ENCODE measurements around the gene DDX41.

DDX41 gene

GRCh38 chr5:177510567-177511053 lies 6.2 kb downstream of the DDX41 start:
- Histone ChIP-seq H3K27ac (ENCODE audit: low read length) (no peak overlapping the region), H3K9me3 (ENCODE audit: control insufficient read depth, low read depth, low read length) (no peaks in the 10 kb centered on the region), H3K4me1 (ENCODE audit: control insufficient read depth, low read depth, low read length) (no peaks in the 10 kb centered on the region), H3K9ac (ENCODE audit: low read length) (no peak overlapping the region), H3K4me3 (ENCODE audit: low read length) (no peak overlapping the region), H3K36me3 (ENCODE audit: control insufficient read depth, low read depth, low read length) (peaks cover 54% of the 10 kb centered on the region), H3K27me3 (ENCODE audit: control insufficient read depth, insufficient read depth, low read length) (no peaks in the 10 kb centered on the region)

GRCh38 chr5:177509991-177510566 lies 6.7 kb downstream of the DDX41 start:
- Histone ChIP-seq H3K4me1 (ENCODE audit: control insufficient read depth, low read depth, low read length) (no peaks in the 10 kb centered on the region), H3K9me3 (ENCODE audit: control insufficient read depth, low read depth, low read length) (no peaks in the 10 kb centered on the region), H3K27ac (ENCODE audit: low read length) (no peak overlapping the region), H3K4me3 (ENCODE audit: low read length) (no peak overlapping the region), H3K9ac (ENCODE audit: low read length) (no peak overlapping the region), H3K36me3 (ENCODE audit: control insufficient read depth, low read depth, low read length) (peaks cover 49% of the 10 kb centered on the region), H3K27me3 (ENCODE audit: control insufficient read depth, insufficient read depth, low read length) (no peaks in the 10 kb centered on the region)

DNA sequence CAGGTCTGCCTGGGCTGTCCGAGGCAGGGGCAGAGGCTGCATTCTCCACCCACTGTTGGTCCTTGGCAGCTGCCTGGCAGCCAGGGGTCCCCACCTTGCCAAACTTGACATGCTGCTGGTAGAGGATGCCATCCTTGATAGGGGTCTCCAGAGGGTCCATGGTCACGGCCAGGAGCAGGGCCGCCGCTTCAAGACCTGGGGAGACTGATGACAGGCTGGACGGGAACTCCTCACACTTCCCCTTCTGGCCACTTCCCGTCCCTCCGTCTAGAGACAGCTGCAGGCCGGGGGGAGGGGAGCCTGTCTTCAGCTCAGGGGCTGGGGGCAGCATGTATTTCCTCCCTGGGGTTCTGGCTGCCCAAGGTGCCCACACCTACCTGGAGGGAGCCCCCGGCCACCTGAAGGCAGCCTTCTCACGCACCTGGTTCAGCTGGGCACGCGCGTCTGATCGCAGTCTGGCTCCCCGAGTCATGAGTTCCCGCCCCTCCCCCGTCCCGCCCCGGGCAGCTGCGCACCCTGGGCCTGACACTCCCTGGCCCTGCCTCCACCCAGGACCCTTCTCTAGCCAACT lies 7.3 kb downstream of the DDX41 start, which contains the start of gene DOK3:
DOK3 (minus strand) TSS at position 446 of the 571 bp plus-strand sequence; CDS start at position 160, 286 bp downstream.
- no peak within 1 kb of the TSS for H3K4me3 ChIP-seq (ENCODE audit: low read length)

DNA sequence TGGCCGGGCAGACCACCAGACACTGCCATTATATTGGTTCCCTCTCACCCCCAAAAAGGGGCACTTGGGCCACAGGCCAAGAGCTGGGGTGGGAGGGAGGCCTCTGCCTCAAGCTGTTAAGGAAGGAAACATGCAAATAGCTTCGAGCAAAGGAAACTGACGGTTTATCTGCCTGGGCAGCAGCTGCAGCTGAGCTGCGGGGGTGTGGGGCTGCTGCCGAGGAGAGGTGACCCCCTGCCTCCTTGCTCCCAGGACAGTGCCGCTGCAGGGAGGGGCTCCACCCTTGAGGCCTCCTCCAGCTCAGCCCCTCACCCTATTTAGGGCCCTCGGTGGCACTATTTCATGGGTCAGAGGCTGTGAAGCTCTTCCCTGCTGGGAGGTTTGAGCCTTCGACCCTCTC lies 7.9 kb downstream of the DDX41 start:
- no peaks in the 10 kb centered on the region for H3K4me1 ChIP-seq (ENCODE audit: control insufficient read depth, low read depth, low read length)

More for the DNA sequence above, 7.3 kb downstream of the DDX41 start, which contains the start of gene DOK3:
- Histone ChIP-seq H3K9me3 (ENCODE audit: control insufficient read depth, low read depth, low read length) (no peaks in the 10 kb centered on the region), H3K27me3 (ENCODE audit: control insufficient read depth, insufficient read depth, low read length) (no peaks in the 10 kb centered on the region), H3K36me3 (ENCODE audit: control insufficient read depth, low read depth, low read length) (peaks cover 43% of the 10 kb centered on the region), H3K9ac (ENCODE audit: low read length) (no peak within 1 kb of the TSS), H3K4me1 (ENCODE audit: control insufficient read depth, low read depth, low read length) (no peaks in the 10 kb centered on the region), H3K27ac (ENCODE audit: low read length) (no peak within 1 kb of the TSS)

DNA sequence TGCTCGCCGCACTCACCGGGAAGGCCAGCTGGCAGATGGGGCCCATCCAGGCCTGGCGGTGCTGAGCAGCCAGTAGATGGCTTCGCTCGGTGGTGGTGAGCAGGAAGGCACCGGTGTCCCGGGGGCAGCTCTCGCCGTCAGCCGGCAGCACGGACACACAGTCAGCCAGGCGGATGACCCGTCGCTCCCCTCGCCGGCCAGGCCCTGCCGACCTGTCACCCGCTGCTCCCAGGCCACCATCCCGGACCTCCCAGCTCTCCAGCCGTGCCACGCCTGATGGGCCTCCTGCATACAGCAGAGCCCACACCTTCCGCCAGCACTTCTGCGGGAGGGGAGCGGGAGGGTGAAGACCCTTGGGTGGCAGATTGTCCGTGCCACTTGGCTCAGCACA lies 8.5 kb downstream of the DDX41 start:
- Histone ChIP-seq H3K4me1 (ENCODE audit: control insufficient read depth, low read depth, low read length) (no peaks in the 10 kb centered on the region), H3K36me3 (ENCODE audit: control insufficient read depth, low read depth, low read length) (peaks cover 31% of the 10 kb centered on the region), H3K27me3 (ENCODE audit: control insufficient read depth, insufficient read depth, low read length) (no peaks in the 10 kb centered on the region), H3K9ac (ENCODE audit: low read length) (no peak overlapping the region), H3K4me3 (ENCODE audit: low read length) (no peak overlapping the region), H3K27ac (ENCODE audit: low read length) (no peak overlapping the region), H3K9me3 (ENCODE audit: control insufficient read depth, low read depth, low read length) (no peaks in the 10 kb centered on the region)

More for the DNA sequence above, 7.9 kb downstream of the DDX41 start:
- Histone ChIP-seq H3K36me3 (ENCODE audit: control insufficient read depth, low read depth, low read length) (peaks cover 37% of the 10 kb centered on the region), H3K9me3 (ENCODE audit: control insufficient read depth, low read depth, low read length) (no peaks in the 10 kb centered on the region), H3K9ac (ENCODE audit: low read length) (no peak overlapping the region), H3K4me3 (ENCODE audit: low read length) (no peak overlapping the region), H3K27ac (ENCODE audit: low read length) (no peak overlapping the region), H3K27me3 (ENCODE audit: control insufficient read depth, insufficient read depth, low read length) (no peaks in the 10 kb centered on the region)

DNA sequence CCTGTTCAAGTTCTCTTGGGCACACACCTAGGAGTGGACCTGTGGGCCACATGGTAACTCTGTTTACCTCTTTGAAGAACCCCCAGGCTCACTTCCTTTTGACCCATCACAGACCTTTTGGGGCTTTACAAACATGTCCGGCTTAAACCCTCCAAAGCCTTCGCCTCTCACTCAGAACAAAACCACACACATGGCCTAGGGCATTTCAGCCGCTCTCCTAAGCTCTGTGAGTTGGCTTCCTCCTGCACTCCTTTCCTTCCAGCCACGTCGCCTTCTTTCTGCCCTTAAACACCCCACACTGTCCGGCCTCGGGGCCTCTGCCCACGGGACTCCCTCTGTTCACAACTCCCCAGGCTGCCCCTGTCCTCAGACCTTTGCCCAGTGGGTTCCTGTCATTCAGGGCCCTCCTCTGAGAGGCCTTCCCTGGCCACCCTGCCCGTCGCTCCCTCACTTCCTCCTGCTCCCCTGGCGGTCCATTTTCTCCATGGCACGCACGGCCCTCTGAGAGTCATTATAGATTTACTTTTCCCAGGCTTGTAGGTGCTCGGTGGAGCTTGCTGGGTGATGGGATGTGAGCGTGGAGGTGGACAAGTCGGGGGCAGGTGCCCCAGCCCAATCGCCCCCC lies 9.1 kb downstream of the DDX41 start:
- Histone ChIP-seq H3K4me1 (ENCODE audit: control insufficient read depth, low read depth, low read length) (no peaks in the 10 kb centered on the region), H3K4me3 (ENCODE audit: low read length) (no peak overlapping the region), H3K9ac (ENCODE audit: low read length) (no peak overlapping the region), H3K27me3 (ENCODE audit: control insufficient read depth, insufficient read depth, low read length) (no peaks in the 10 kb centered on the region), H3K27ac (ENCODE audit: low read length) (no peak overlapping the region), H3K9me3 (ENCODE audit: control insufficient read depth, low read depth, low read length) (no peaks in the 10 kb centered on the region), H3K36me3 (ENCODE audit: control insufficient read depth, low read depth, low read length) (peaks cover 26% of the 10 kb centered on the region)

DNA sequence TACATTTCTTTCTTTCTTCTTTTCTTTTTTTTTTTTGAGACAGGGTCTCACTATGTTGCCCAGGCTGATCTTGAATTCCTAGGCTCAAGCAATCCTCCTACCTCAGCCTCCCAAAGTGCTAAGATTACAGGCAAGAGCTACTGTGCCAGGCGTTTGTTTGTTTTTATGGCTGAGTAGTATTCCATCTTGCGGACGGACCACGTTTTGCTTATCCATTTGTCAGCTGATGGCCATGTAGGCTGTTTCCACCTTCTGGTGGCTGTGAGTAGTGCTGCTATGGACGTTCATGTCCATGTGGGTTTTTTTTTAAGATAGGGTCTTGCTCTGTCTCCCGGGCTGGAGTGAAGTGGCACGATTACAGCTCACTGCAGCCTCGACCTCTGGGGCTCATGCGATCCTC lies 9.6 kb downstream of the DDX41 start:
- Histone ChIP-seq H3K9me3 (ENCODE audit: control insufficient read depth, low read depth, low read length) (no peaks in the 10 kb centered on the region), H3K36me3 (ENCODE audit: control insufficient read depth, low read depth, low read length) (peaks cover 21% of the 10 kb centered on the region), H3K27ac (ENCODE audit: low read length) (no peak overlapping the region), H3K9ac (ENCODE audit: low read length) (no peak overlapping the region), H3K27me3 (ENCODE audit: control insufficient read depth, insufficient read depth, low read length) (no peaks in the 10 kb centered on the region), H3K4me3 (ENCODE audit: low read length) (no peak overlapping the region), H3K4me1 (ENCODE audit: control insufficient read depth, low read depth, low read length) (no peaks in the 10 kb centered on the region)

DNA sequence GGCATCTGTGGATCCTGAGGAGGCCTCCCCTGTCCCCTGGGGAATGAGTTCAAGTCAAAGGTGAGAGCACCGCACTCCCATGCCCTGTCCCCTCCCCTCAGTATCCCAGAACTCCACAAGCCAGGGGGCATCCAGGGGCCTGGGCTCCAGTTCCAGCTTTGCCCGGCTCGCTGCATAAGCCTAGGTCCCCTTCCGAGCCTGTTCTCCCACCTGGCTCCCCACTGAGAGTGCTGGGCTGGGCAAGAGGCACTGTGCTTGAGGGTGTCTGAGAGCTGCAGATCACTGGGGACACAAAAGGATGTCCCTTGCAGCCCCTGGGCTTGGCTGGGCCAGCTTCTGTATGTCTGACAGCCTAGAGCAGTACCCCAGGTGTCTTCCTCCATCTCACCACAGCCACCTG lies 11.7 kb downstream of the DDX41 start:
- no peak overlapping the region for H3K27ac ChIP-seq (ENCODE audit: low read length)
- no peak overlapping the region for H3K9ac ChIP-seq (ENCODE audit: low read length)
- peaks cover 10% of the 10 kb centered on the region for H3K4me1 ChIP-seq (ENCODE audit: control insufficient read depth, low read depth, low read length)

GRCh38 chr5:177504086-177505056 lies 12.4 kb downstream of the DDX41 start:
- peaks cover 10% of the 10 kb centered on the region for H3K4me1 ChIP-seq (ENCODE audit: control insufficient read depth, low read depth, low read length)
- H3K4me3 ChIP-seq (ENCODE audit: low read length) = no peak overlapping the region
- no peak overlapping the region for H3K9ac ChIP-seq (ENCODE audit: low read length)
- H3K27me3 ChIP-seq (ENCODE audit: control insufficient read depth, insufficient read depth, low read length) = peaks cover 6% of the 10 kb centered on the region
- no peaks in the 10 kb centered on the region for H3K9me3 ChIP-seq (ENCODE audit: control insufficient read depth, low read depth, low read length)
- H3K27ac ChIP-seq (ENCODE audit: low read length) = no peak overlapping the region
- no peaks in the 10 kb centered on the region for H3K36me3 ChIP-seq (ENCODE audit: control insufficient read depth, low read depth, low read length)

More for the DNA sequence above, 11.7 kb downstream of the DDX41 start:
- Histone ChIP-seq H3K36me3 (ENCODE audit: control insufficient read depth, low read depth, low read length) (no peaks in the 10 kb centered on the region), H3K27me3 (ENCODE audit: control insufficient read depth, insufficient read depth, low read length) (no peaks in the 10 kb centered on the region), H3K9me3 (ENCODE audit: control insufficient read depth, low read depth, low read length) (no peaks in the 10 kb centered on the region), H3K4me3 (ENCODE audit: low read length) (no peak overlapping the region)

DNA sequence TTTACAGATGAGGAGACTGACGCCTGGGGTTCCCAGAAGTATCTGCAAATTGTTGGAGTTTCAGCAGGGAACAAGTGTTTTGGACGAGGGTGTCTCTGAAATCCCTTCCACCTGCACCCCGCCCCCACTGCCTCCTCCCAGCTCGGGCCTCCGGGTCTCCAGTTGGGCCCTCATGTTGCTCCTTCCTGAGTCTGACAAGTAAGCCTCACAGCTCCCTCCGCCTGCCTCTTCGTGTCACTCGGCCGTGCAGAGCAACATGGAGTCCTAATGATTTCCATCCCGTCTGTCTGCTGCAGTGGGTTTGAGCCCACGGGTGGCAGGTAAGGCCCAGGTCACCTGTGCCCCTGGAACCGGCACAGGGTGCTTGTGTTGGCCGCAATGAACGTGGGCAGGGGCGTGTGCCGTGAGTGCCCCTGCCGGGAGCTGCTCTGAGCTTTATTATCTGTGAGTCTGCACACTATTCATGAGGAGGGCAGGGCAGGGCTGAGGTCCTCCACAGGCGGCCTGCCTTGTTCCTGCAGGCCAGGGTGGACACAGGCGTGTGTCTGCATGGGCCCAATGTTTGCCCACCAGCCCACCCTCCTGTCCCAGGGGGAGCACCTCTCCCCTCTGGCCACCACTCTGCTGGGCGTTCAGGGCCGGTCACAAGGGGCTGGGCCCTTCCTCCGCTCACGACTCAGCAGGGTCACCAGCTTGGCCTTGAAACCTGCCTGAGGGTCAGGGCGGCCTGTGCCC lies 13.2 kb downstream of the DDX41 start:
- Histone ChIP-seq H3K4me3 (ENCODE audit: low read length) (no peak overlapping the region), H3K27ac (ENCODE audit: low read length) (no peak overlapping the region), H3K27me3 (ENCODE audit: control insufficient read depth, insufficient read depth, low read length) (peaks cover 15% of the 10 kb centered on the region), H3K4me1 (ENCODE audit: control insufficient read depth, low read depth, low read length) (peaks cover 14% of the 10 kb centered on the region), H3K9me3 (ENCODE audit: control insufficient read depth, low read depth, low read length) (no peaks in the 10 kb centered on the region), H3K9ac (ENCODE audit: low read length) (no peak overlapping the region), H3K36me3 (ENCODE audit: control insufficient read depth, low read depth, low read length) (no peaks in the 10 kb centered on the region)
